Measurements from ENCODE around the gene CNOT1.

GRCh38 chr16:58647107-58647506, 17.5 kb upstream of the CNOT1 start:
- TF ChIP-seq CTCF (IDR thresholded peaks at IDR 0.05) (no peak), POLR2A (IDR thresholded peaks at IDR 0.05) (no peak), EP300 (IDR thresholded peaks at IDR 0.05; ENCODE audit: low read depth) (no peak), POLR2AphosphoS5 (IDR thresholded peaks at IDR 0.05) (no peak)

Measured in transverse colon (tissue), 4 donors.